AG04450 (cell line): ENCODE results near the gene SP100. TPM values are rescaled to one million over a fixed set of nuclear protein-coding genes. Genes with fewer than 3 reads are reported as not detected.
"Not testable (repeated sequence)": the region's sequence is repeated elsewhere in the genome, so short reads cannot be mapped to it uniquely, and the experiment has no call there.

Experiments
- CTCF ChIA-PET: fragments of 300-600, 350-600 bp; formaldehyde crosslinking; extraction: SDS; loops from one replicate; lab custom pipeline; 2022; ENCODE audit warnings: antibody characterized with exemption, inconsistent platforms; lab: Charles Lee
- POLR2A ChIA-PET: fragments of 350-600 bp; formaldehyde crosslinking; extraction: SDS; loops from one replicate; lab custom pipeline; 2021; ENCODE audit warnings: antibody characterized with exemption, inconsistent platforms; lab: Yijun Ruan, JAX
- DNase-seq: peaks from one replicate; pipeline ENCODE4 v3.0.0-alpha.2; 2011; ENCODE audit warnings: low read depth, low spot score
- H3K27ac ChIP-seq: one replicate; pipeline ENCODE4 v1.5.1; 2012; ENCODE audit warnings: low read depth, low read length, control low read depth
- H3K27me3 ChIP-seq: one replicate; pipeline ENCODE4 v1.6.0; 2012; ENCODE audit warnings: low read length; ENCODE audit not compliant: control insufficient read depth, insufficient read depth
- H3K4me3 ChIP-seq: 2 replicates; pipeline ENCODE4 v1.5.1; 2011; ENCODE audit warnings: mild to moderate bottlenecking, low read depth, low read length, control low read depth
- H3K9me3 ChIP-seq: 2 replicates; pipeline ENCODE4 v1.5.1; 2012; ENCODE audit warnings: low read length; ENCODE audit not compliant: control insufficient read depth, insufficient read depth
- CTCF ChIP-seq: IDR thresholded peaks from 2 replicates; pipeline ENCODE4 v1.5.1; 2011; ENCODE audit warnings: low read depth, low read length, control low read depth, inconsistent platforms
- polyA minus RNA-seq: library from RNA; depleted of rRNA, polyadenylated mRNA; stranded (reverse); fragments of >200 nt; gene quantifications from 2 replicates; pipeline ENCODE4 v1.2.3, GENCODE V29; 2011; rRNA and poly(A)+ RNA removed
- polyA plus RNA-seq: library from polyadenylated mRNA; depleted of rRNA; stranded (reverse); fragments of >200 nt; gene quantifications from 2 replicates; pipeline ENCODE4 v1.2.3, GENCODE V29; 2011; rRNA removed

SP100 gene
- polyA plus RNA-seq = 60.1 and 71.2 TPM in 2 replicates
- 47.9 and 55.0 TPM in 2 replicates for polyA minus RNA-seq

GRCh38 chr2:230416061-230416721, at the start of gene SP100:
SP100 (plus strand) TSS chr2:230416201; CDS start chr2:230416297, 96 bp downstream.
- H3K4me3 ChIP-seq = peak within 1 kb of the TSS; percentile 81
- H3K27me3 ChIP-seq = no peaks in the 10 kb centered on the region
- POLR2A ChIA-PET = interaction anchor here (2.4 kb wide), 1 partner anchor 89 kb away, joined by 5 read pairs; the partner anchor contains the start of gene SP140L
- peak; percentile 45 for DNase-seq
- CTCF ChIA-PET = interaction anchor here (1.3 kb wide), 1 partner anchor 298 kb away, joined by 3 read pairs; no protein-coding TSS in a partner anchor
- peak within 1 kb of the TSS; percentile 93 for H3K27ac ChIP-seq
- no peak for TF ChIP-seq CTCF
- H3K9me3 ChIP-seq = no peaks in the 10 kb centered on the region; the same call in 1 of the 2 replicates

GRCh38 chr2:230382108-230382507, 33.9 kb upstream of the SP100 start:
- Histone ChIP-seq H3K9me3 (no peaks in the 10 kb centered on the region), H3K27me3 (no peaks in the 10 kb centered on the region), H3K27ac (no peak overlapping the region), H3K4me3 (no peak overlapping the region)
- ChIA-PET CTCF (no interaction called here), POLR2A (no interaction called here)
- no peak for DNase-seq
- TF ChIP-seq CTCF = no peak

- POLR2A ChIA-PET = no interaction called here
- no peak overlapping the region for H3K4me3 ChIP-seq
- H3K27me3 ChIP-seq = no peaks in the 10 kb centered on the region
- H3K27ac ChIP-seq = no peak overlapping the region
- CTCF ChIA-PET = no interaction called here
- no peaks in the 10 kb centered on the region for H3K9me3 ChIP-seq
- TF ChIP-seq CTCF = no peak
- no peak for DNase-seq
Observed at GRCh38 chr2:230383453-230383852, 32.5 kb upstream of the SP100 start.

GRCh38 chr2:230384986-230385385, 31.0 kb upstream of the SP100 start:
- DNase-seq = no peak
- H3K27me3 ChIP-seq = no peaks in the 10 kb centered on the region
- H3K4me3 ChIP-seq = no peak overlapping the region
- CTCF ChIA-PET = no interaction called here
- H3K9me3 ChIP-seq = no peaks in the 10 kb centered on the region
- POLR2A ChIA-PET = no interaction called here
- TF ChIP-seq CTCF = no peak
- no peak overlapping the region for H3K27ac ChIP-seq

- no peak for DNase-seq
- H3K27me3 ChIP-seq = no peaks in the 10 kb centered on the region
- CTCF ChIA-PET = no interaction called here
- POLR2A ChIA-PET = no interaction called here
- no peak for TF ChIP-seq CTCF
- peaks cover 7% of the 10 kb centered on the region; the same call in 1 of the 2 replicates for H3K9me3 ChIP-seq
- no peak overlapping the region for H3K27ac ChIP-seq
- no peak overlapping the region for H3K4me3 ChIP-seq
Observed at GRCh38 chr2:230394301-230394700, 21.7 kb upstream of the SP100 start.

GRCh38 chr2:230398698-230399097, 17.3 kb upstream of the SP100 start:
- H3K4me3 ChIP-seq, H3K27me3 ChIP-seq, H3K9me3 ChIP-seq, H3K27ac ChIP-seq, DNase-seq, POLR2A ChIA-PET, CTCF ChIA-PET: not testable (repeated sequence)
